Measurements from ENCODE around the gene COL26A1.

Gene COL26A1

GRCh38 chr7:101496017-101496416 is 133.3 kb downstream of the COL26A1 start:
- TF ChIP-seq POLR2AphosphoS5 (IDR thresholded peaks at IDR 0.05; ENCODE audit: low read depth, low read length) (no peak), REST (IDR thresholded peaks at IDR 0.05; ENCODE audit: insufficient read depth in 1 of 2, low read depth in 2 of 2, low read length in 2 of 2) (no peak), TAF1 (IDR thresholded peaks at IDR 0.05; ENCODE audit: borderline replicate concordance, insufficient read depth, low read length) (no peak), FOXP2 (optimal IDR thresholded peaks at IDR 0.05; ENCODE audit: borderline replicate concordance, extremely low read depth, extremely low read length, insufficient read depth) (no peak), SIN3A (IDR thresholded peaks at IDR 0.05; ENCODE audit: borderline replicate concordance, insufficient read depth, low read length) (no peak)

GRCh38 chr7:101501351-101501750 is 138.7 kb downstream of the COL26A1 start:
- no peak for TF ChIP-seq POLR2AphosphoS5 (IDR thresholded peaks at IDR 0.05; ENCODE audit: low read depth, low read length)
- TF ChIP-seq REST (IDR thresholded peaks at IDR 0.05; ENCODE audit: insufficient read depth in 1 of 2, low read depth in 2 of 2, low read length in 2 of 2) = no peak
- TF ChIP-seq FOXP2 (optimal IDR thresholded peaks at IDR 0.05; ENCODE audit: borderline replicate concordance, extremely low read depth, extremely low read length, insufficient read depth) = no peak
- TF ChIP-seq TAF1 (IDR thresholded peaks at IDR 0.05; ENCODE audit: borderline replicate concordance, insufficient read depth, low read length) = no peak
- no peak for TF ChIP-seq SIN3A (IDR thresholded peaks at IDR 0.05; ENCODE audit: borderline replicate concordance, insufficient read depth, low read length)

GRCh38 chr7:101502466-101503098 is 139.9 kb downstream of the COL26A1 start:
- TF ChIP-seq REST (IDR thresholded peaks at IDR 0.05; ENCODE audit: insufficient read depth in 1 of 2, low read depth in 2 of 2, low read length in 2 of 2) (no peak), POLR2AphosphoS5 (IDR thresholded peaks at IDR 0.05; ENCODE audit: low read depth, low read length) (no peak), TAF1 (IDR thresholded peaks at IDR 0.05; ENCODE audit: borderline replicate concordance, insufficient read depth, low read length) (no peak), SIN3A (IDR thresholded peaks at IDR 0.05; ENCODE audit: borderline replicate concordance, insufficient read depth, low read length) (no peak), FOXP2 (optimal IDR thresholded peaks at IDR 0.05; ENCODE audit: borderline replicate concordance, extremely low read depth, extremely low read length, insufficient read depth) (no peak)

GRCh38 chr7:101506531-101506930 is 143.9 kb downstream of the COL26A1 start:
- TF ChIP-seq POLR2AphosphoS5 (IDR thresholded peaks at IDR 0.05; ENCODE audit: low read depth, low read length) (no peak), FOXP2 (optimal IDR thresholded peaks at IDR 0.05; ENCODE audit: borderline replicate concordance, extremely low read depth, extremely low read length, insufficient read depth) (no peak), TAF1 (IDR thresholded peaks at IDR 0.05; ENCODE audit: borderline replicate concordance, insufficient read depth, low read length) (no peak), REST (IDR thresholded peaks at IDR 0.05; ENCODE audit: insufficient read depth in 1 of 2, low read depth in 2 of 2, low read length in 2 of 2) (no peak), SIN3A (IDR thresholded peaks at IDR 0.05; ENCODE audit: borderline replicate concordance, insufficient read depth, low read length) (no peak)

Data from PFSK-1 (cell line).